Epithelial cell of esophagus (primary cell): ENCODE results near the gene ITPR1.

ENCODE experiments used
- DNase-seq: peaks from one replicate; pipeline ENCODE4 v3.0.0; 2010; ENCODE audit warnings: low read depth
- H3K4me3 ChIP-seq: 2 replicates; pipeline ENCODE4 v1.5.1; 2011; ENCODE audit warnings: mild to moderate bottlenecking, low read length, control low read depth
- CTCF ChIP-seq: IDR thresholded peaks from 2 replicates; pipeline ENCODE4 v1.5.1; 2011; ENCODE audit warnings: low read depth, mild to moderate bottlenecking, low read length, control low read depth, inconsistent platforms; ENCODE audit not compliant: insufficient read depth; ENCODE audit errors: missing control alignments

ITPR1 gene

GRCh38 chr3:4629095-4630007 is 136.2 kb downstream of the ITPR1 start:
- H3K4me3 ChIP-seq, result no peak overlapping the region
- DNase-seq, result no peak
- TF ChIP-seq CTCF, result no peak

DNA sequence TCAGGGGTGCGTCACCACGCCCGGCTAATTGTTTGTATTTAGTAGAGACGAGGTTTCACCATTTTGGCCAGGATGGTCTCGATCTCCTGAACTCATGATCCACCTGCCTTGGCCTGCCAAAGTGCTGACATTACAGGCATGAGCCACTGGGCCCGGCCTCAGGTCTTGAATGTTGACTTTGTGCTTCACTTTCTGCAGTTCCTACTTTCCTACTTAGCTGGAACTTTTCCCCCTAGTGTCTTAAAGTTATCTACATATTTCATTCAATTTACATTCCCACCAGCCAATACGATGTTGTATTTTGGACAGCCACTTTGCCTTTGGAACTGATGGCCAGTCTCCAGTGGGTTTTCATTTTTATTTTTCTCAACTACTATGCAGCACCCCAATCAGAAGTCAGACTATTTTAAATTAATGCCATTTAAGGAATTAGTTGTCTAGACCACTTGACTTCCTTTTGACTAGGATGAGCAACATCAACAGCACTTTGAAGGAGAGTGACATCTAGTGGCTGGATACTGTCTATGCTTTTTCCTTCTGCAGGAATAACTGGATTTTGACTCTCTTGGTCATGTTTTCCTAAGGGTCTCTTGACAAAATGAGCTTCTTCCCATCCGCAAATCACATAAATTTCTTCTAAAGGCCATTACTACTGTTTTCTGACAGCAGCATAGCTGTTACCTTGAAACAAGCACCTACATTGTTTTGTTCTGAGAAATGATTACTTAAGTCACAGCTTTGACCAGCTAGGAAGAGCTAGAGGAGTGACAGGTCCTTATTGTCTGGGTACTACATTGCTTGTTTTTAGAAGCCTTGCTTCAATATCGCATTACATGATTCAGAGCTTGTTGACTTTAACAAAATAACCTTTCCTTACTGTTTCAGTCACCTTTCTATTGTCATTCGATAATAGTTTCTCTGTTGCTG is 140.2 kb downstream of the ITPR1 start:
- DNase-seq, result peak; percentile 70
- peak; percentile 90 for TF ChIP-seq CTCF
- no peak overlapping the region for H3K4me3 ChIP-seq

DNA sequence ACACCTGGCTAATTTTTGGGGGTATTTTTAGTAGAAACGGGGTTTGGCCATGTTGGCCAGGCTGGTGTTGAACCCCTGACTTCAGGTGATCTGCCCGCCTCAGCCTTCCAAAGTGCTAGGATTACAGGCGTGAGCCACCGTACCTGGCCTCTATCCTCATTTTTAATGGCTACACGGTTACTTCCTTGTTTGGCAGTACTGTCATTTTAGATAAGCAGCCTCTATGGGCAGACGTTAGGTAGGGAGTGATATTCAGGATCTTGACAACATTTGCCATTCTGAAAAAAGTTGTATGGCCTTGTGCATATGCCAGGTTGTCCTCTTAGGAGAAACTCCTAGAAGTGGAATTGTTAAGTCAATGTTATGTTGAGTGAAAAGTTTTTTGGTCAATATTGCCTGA is 141.7 kb downstream of the ITPR1 start:
- H3K4me3 ChIP-seq, result no peak overlapping the region
- TF ChIP-seq CTCF, result no peak
- no peak for DNase-seq

GRCh38 chr3:4637265-4637664 is 144.1 kb downstream of the ITPR1 start:
- H3K4me3 ChIP-seq, result no peak overlapping the region
- no peak for TF ChIP-seq CTCF
- DNase-seq, result no peak

DNA sequence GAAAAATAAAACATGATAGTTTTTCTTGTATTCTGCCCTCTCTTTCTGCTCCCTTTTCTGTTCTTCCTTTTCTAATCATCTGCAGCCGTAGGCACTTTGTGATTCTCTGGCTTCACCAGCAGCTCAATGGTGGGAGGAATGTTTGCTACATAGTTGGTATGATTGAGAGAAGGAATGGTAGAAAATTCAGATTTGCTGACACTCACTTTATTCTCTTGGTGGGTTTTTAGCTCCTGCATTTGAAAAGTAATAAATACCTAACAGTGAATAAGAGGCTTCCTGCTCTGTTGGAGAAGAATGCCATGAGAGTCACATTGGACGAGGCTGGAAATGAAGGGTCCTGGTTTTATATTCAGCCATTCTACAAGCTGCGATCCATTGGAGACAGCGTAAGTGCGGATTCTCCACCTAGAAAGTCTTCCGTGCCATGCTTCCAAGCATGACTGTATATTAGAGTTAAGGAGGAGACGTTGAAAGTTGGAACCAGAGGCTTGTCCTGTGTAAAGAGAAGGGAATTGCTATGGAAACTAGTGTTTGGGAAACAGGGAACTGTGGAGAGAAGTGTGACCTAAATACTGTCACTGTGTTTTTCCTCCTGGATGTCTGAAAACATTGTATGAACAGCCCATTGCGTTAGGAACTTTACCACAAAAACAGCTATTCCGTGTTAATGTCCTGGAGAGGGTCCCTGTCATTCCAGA is 148.9 kb downstream of the ITPR1 start:
- no peak overlapping the region for H3K4me3 ChIP-seq
- TF ChIP-seq CTCF, result no peak
- no peak for DNase-seq

- no peak for TF ChIP-seq CTCF
- DNase-seq, result no peak
- no peak overlapping the region for H3K4me3 ChIP-seq
These were observed 149.5 kb downstream of the ITPR1 start for GRCh38 chr3:4642611-4643010.
